GM12878 (cell line): Measurements from ENCODE around the gene ANK2. TPM values are rescaled to one million over a fixed set of nuclear protein-coding genes. Genes with fewer than 3 reads are reported as not detected.

Experiments
- ATAC-seq: fragments of 200-7000 bp; cut with Tn5 transposase; 3 replicates; pipeline ENCODE4 v1.9.1; 2020; ENCODE audit warnings: mild to moderate bottlenecking, moderate library complexity
- BruUV-seq: library from RNA; stranded (reverse); fragments of 400-500 nt; replicated peaks from 2 replicates; lab custom pipeline; 2021; lab: Mats Ljungman, UMichigan
- CTCF ChIA-PET: fragments of 300-600 bp; sonication (Branson Sonifier 250); formaldehyde crosslinking; extraction: SDS; loops from one replicate; lab custom pipeline; 2021; ENCODE audit warnings: inconsistent platforms; lab: Yijun Ruan, JAX
- POLR2A ChIA-PET: fragments of 350-600 bp; formaldehyde crosslinking; extraction: SDS; loops from one replicate; lab custom pipeline; 2021; ENCODE audit warnings: inconsistent platforms; lab: Charles Lee
- RAD21 ChIA-PET: fragments of 300-600 bp; sonication (Branson Sonifier 250); formaldehyde crosslinking; loops from one replicate; lab custom pipeline; 2023; ENCODE audit warnings: antibody characterized with exemption; ENCODE audit not compliant: unreplicated experiment; lab: Charles Lee
- SMC1A ChIA-PET: fragments of 300-600 bp; sonication (Branson Sonifier 250); formaldehyde crosslinking; loops from one replicate; lab custom pipeline; 2023; ENCODE audit not compliant: unreplicated experiment, uncharacterized antibody; lab: Charles Lee
- DNase-seq: peaks from one replicate; pipeline ENCODE4 v3.0.0-alpha.2; 2011; ENCODE audit warnings: low read depth, low spot score
- FAIRE-seq: peaks from 3 replicates; lab custom pipeline; 2011; peaks lifted over from hg19 to GRCh38; lab: Jason Lieb, UNC
- H2AFZ ChIP-seq: 2 replicates; pipeline ENCODE4 v1.6.0; 2011; ENCODE audit warnings: low read depth, low read length, control low read depth; ENCODE audit not compliant: control insufficient read depth
- H3K27ac ChIP-seq: 2 replicates; pipeline ENCODE4 v1.5.1; 2011; ENCODE audit warnings: control low read depth; ENCODE audit not compliant: control insufficient read depth, insufficient read depth
- H3K27me3 ChIP-seq, 2 experiments: replicated peaks in 1 of 2; 2 replicates each; pipeline versions ENCODE4 v1.6.0 to v1.6.1; 2011; ENCODE audit warnings: low read length in 1 of 2; ENCODE audit not compliant: control insufficient read depth in 2 of 2, insufficient read depth in 2 of 2
- H3K36me3 ChIP-seq, 2 experiments: 2 replicates each; pipeline ENCODE4 v1.5.1; 2011; ENCODE audit warnings: low read length in 1 of 2; ENCODE audit not compliant: control insufficient read depth in 2 of 2, insufficient read depth in 2 of 2
- H3K4me1 ChIP-seq: 2 replicates; pipeline ENCODE4 v1.6.1; 2011; ENCODE audit warnings: mild to moderate bottlenecking, low read length, moderate library complexity, mixed read lengths; ENCODE audit not compliant: control insufficient read depth, insufficient read depth
- H3K4me2 ChIP-seq: 2 replicates; pipeline ENCODE4 v1.6.0; 2011; ENCODE audit warnings: control low read depth; ENCODE audit not compliant: control insufficient read depth, insufficient read depth
- H3K4me3 ChIP-seq: fragments of 200-600 bp; sonication (generic); 2 replicates; pipeline ENCODE4 v1.5.1; 2016
- H3K79me2 ChIP-seq: 2 replicates; pipeline ENCODE4 v1.6.0; 2011; ENCODE audit warnings: low read length; ENCODE audit not compliant: control insufficient read depth, insufficient read depth
- H3K9ac ChIP-seq: 2 replicates; pipeline ENCODE4 v1.8.0; 2011; ENCODE audit warnings: low read length, control low read depth, mixed read lengths; ENCODE audit not compliant: control insufficient read depth, insufficient read depth
- H3K9me3 ChIP-seq: replicated peaks from 3 replicates; pipeline ENCODE4 v1.5.1; 2011; ENCODE audit warnings: mild to moderate bottlenecking, low read length; ENCODE audit not compliant: control insufficient read depth, insufficient read depth
- H4K20me1 ChIP-seq: 2 replicates; pipeline ENCODE4 v1.6.0; 2011; ENCODE audit not compliant: control insufficient read depth, insufficient read depth
- CREB1 ChIP-seq: IDR thresholded peaks from 2 replicates; pipeline ENCODE4 v1.6.1; 2012; ENCODE audit warnings: low read depth, mild to moderate bottlenecking, inconsistent platforms
- FOXK2 ChIP-seq: fragments of 450-650 bp; IDR thresholded peaks from 2 replicates; pipeline ENCODE4 v1.6.1; 2017; ENCODE audit warnings: mild to moderate bottlenecking, moderate library complexity
- MEF2A ChIP-seq: IDR thresholded peaks from 2 replicates; pipeline ENCODE4 v1.6.1; 2011; ENCODE audit warnings: low read depth, mild to moderate bottlenecking, low read length, moderate library complexity; ENCODE audit not compliant: insufficient read depth
- MTA3 ChIP-seq: IDR thresholded peaks from 2 replicates; pipeline ENCODE4 v1.6.1; 2012; ENCODE audit warnings: low read length, inconsistent platforms, borderline replicate concordance
- MXI1 ChIP-seq: fragments of 150-350 bp; IDR thresholded peaks from 2 replicates; pipeline ENCODE4 v1.6.1; 2011; ENCODE audit warnings: low read depth, mild to moderate bottlenecking, inconsistent platforms, low read length, improper control_type of control experiment
- NFYB ChIP-seq: IDR thresholded peaks from 2 replicates; pipeline ENCODE4 v1.6.1; 2011; ENCODE audit warnings: low read depth, mild to moderate bottlenecking, low read length, improper control_type of control experiment, moderate library complexity; ENCODE audit not compliant: insufficient read depth
- PAX5 ChIP-seq: IDR thresholded peaks from 2 replicates; pipeline ENCODE4 v1.6.1; 2011; ENCODE audit warnings: low read depth, low read length, borderline replicate concordance
- POLR2A ChIP-seq: IDR thresholded peaks from 2 replicates; pipeline ENCODE4 v1.6.1; 2011; ENCODE audit warnings: low read depth, mild to moderate bottlenecking, low read length
- STAT3 ChIP-seq: IDR thresholded peaks from 2 replicates; pipeline ENCODE4 v1.6.1; 2011; ENCODE audit warnings: low read depth, low read length, improper control_type of control experiment
- TARDBP ChIP-seq: IDR thresholded peaks from 2 replicates; pipeline ENCODE4 v1.6.1; 2016; ENCODE audit warnings: borderline replicate concordance
- TCF3 ChIP-seq: IDR thresholded peaks from 2 replicates; pipeline ENCODE4 v1.6.1; 2012; ENCODE audit warnings: low read depth, mild to moderate bottlenecking, low read length, borderline replicate concordance; ENCODE audit not compliant: insufficient read depth
- ZNF24 ChIP-seq: fragments of 450-650 bp; IDR thresholded peaks from 2 replicates; pipeline ENCODE4 v1.6.1; 2017; ENCODE audit warnings: antibody characterized with exemption, mild to moderate bottlenecking
- ZNF687 ChIP-seq: fragments of 450-650 bp; IDR thresholded peaks from 2 replicates; pipeline ENCODE4 v1.6.1; 2017; ENCODE audit warnings: mild to moderate bottlenecking, moderate library complexity
- WGBS: methylation state at CpG from one replicate; pipeline ENCODE4 v1.1.6; 2016; ENCODE audit warnings: low lambda C conversion rate; ENCODE audit not compliant: insufficient replicate concordance, insufficient coverage; ENCODE audit errors: missing lambda C conversion rate; 5-methylcytosine and 5-hydroxymethylcytosine counted together
- in situ Hi-C: fragments of 300-500 bp; cut with MboI; formaldehyde crosslinking; loops from 9 replicates; pipeline ENCODE4 v1.14.3; 2018; ENCODE audit warnings: mixed read lengths
- intact Hi-C: fragments of 100-400 bp; cut with micrococcal nuclease; formaldehyde crosslinking; loops from one replicate; pipeline ENCODE4 v1.14.2; 2022; ENCODE audit not compliant: unreplicated experiment
- polyA plus RNA-seq, 11 experiments: library from polyadenylated mRNA; depleted of rRNA in 4 of 11; unstranded in 6 of 11; stranded (reverse) in 5 of 11; fragments of >200 nt; fragmentation: Nextera tagmentation in 4 of 11; fragmentation: Illumina TruSeq in 1 of 11; extraction: Ambion mirVana in 4 of 11; extraction: Trizol in 1 of 11; gene quantifications; 1 replicate in 1 of 11; 2 replicates in 10 of 11; pipeline versions ENCODE4 v1.2.1 to v1.2.3, GENCODE V29; 2011 to 2016; ENCODE audit warnings: inconsistent platforms in 2 of 11, missing spikeins in 2 of 11, low read depth in 1 of 11
- total RNA-seq, 4 experiments: library from RNA; depleted of rRNA in 3 of 4; stranded (reverse); fragments of >200 nt in 3 of 4; fragmentation: Illumina TruSeq in 1 of 4; extraction: Trizol in 1 of 4; gene quantifications; 2 replicates each; pipeline versions ENCODE4 v1.2.1 to v1.2.3, GENCODE V29; 2013 to 2021
- TF ChIP-seq, protein P1 (sequence below): IDR thresholded peaks from 2 replicates; pipeline ENCODE4 v1.6.1; 2012; ENCODE audit warnings: low read depth, low read length, improper control_type of control experiment
- TF ChIP-seq, protein P2 (sequence below): fragments of 450-650 bp; IDR thresholded peaks from 2 replicates; pipeline ENCODE4 v1.6.1; 2017; ENCODE audit warnings: low read depth, mild to moderate bottlenecking, moderate library complexity

ANK2 gene
- total and polyA plus RNA-seq, 10 of the 15 experiments (the other 5 are each of a cell fraction or from before 2014, with no cell fraction given), result 1.6 to 13.0 (median 4.1) TPM

DNA sequence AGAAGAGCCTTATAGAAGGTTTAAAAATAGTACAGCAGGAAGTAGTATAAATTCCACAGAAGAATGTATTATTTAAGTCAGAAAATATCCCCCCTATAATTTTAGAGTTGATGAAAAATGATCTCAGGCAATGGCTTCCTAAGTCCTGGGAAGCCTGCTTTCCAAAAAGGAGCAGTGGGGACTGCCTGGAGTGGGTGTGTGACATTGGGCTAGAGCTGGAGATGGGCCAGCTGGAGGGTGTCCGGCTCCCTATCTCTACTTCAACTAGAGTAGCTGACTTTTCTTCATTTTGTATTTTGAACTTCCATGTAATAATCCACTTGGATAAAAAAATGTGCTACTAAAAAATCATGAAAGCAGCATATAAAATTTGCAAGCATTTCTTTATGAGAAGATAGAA is 253.9 kb downstream of the ANK2 start:
- Histone ChIP-seq H3K27ac (no peak overlapping the region), H2AFZ (no peak overlapping the region), H3K9me3 (no peaks in the 10 kb centered on the region), H3K4me2 (no peak overlapping the region), H3K9ac (no peak overlapping the region), H3K79me2 (no peaks in the 10 kb centered on the region), H3K4me3 (no peak overlapping the region), H3K4me1 (no peaks in the 10 kb centered on the region), H4K20me1 (no peaks in the 10 kb centered on the region), H3K27me3 (no peaks in the 10 kb centered on the region), H3K36me3 (no peaks in the 10 kb centered on the region)
- ChIA-PET CTCF (interaction anchor here (1.3 to 2.7 kb wide), 3 partner anchors 9 to 25 kb away, joined by 5 to 10 read pairs (median 9); no protein-coding TSS in a partner anchor), RAD21 (no interaction called here), SMC1A (interaction anchor here (1.3 to 1.6 kb wide), 6 partner anchors 9 to 49 kb away, joined by 3 to 6 read pairs (median 4); no protein-coding TSS in a partner anchor), POLR2A (no interaction called here)
- BruUV-seq, result no TSS peak
- TF ChIP-seq, protein P1, sequence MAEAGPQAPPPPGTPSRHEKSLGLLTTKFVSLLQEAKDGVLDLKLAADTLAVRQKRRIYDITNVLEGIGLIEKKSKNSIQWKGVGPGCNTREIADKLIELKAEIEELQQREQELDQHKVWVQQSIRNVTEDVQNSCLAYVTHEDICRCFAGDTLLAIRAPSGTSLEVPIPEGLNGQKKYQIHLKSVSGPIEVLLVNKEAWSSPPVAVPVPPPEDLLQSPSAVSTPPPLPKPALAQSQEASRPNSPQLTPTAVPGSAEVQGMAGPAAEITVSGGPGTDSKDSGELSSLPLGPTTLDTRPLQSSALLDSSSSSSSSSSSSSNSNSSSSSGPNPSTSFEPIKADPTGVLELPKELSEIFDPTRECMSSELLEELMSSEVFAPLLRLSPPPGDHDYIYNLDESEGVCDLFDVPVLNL, result no peak
- no peak for TF ChIP-seq ZNF687
- TF ChIP-seq, protein P2, sequence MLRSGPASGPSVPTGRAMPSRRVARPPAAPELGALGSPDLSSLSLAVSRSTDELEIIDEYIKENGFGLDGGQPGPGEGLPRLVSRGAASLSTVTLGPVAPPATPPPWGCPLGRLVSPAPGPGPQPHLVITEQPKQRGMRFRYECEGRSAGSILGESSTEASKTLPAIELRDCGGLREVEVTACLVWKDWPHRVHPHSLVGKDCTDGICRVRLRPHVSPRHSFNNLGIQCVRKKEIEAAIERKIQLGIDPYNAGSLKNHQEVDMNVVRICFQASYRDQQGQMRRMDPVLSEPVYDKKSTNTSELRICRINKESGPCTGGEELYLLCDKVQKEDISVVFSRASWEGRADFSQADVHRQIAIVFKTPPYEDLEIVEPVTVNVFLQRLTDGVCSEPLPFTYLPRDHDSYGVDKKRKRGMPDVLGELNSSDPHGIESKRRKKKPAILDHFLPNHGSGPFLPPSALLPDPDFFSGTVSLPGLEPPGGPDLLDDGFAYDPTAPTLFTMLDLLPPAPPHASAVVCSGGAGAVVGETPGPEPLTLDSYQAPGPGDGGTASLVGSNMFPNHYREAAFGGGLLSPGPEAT, result no peak
- no peak for TF ChIP-seq STAT3
- no peak for TF ChIP-seq ZNF24
- no peak for TF ChIP-seq MTA3
- no peak for TF ChIP-seq PAX5
- no peak for TF ChIP-seq MEF2A
- no peak for TF ChIP-seq CREB1
- TF ChIP-seq TARDBP, result no peak
- no peak for TF ChIP-seq FOXK2
- TF ChIP-seq NFYB, result no peak
- no peak for TF ChIP-seq POLR2A
- TF ChIP-seq TCF3, result no peak
- TF ChIP-seq MXI1, result no peak
- ATAC-seq (no peak), FAIRE-seq (no peak), DNase-seq (no peak)
- intact Hi-C loops (no loop called here), in situ Hi-C loops (no loop called here)
- 100% methylated on average over 1 of the region's 1 CpG for WGBS
